8988T (cell line): ENCODE measurements around the gene ACTMAP.
A peak's percentile ranks its signal among the peaks of the same experiment; 100 is the strongest.
"Not testable (repeated sequence)": the region's sequence is repeated elsewhere in the genome, so short reads cannot be mapped to it uniquely, and the experiment has no call there.

Experiments used
- DNase-seq: peaks from one replicate; pipeline ENCODE4 v3.0.0; 2011

ACTMAP gene

DNA sequence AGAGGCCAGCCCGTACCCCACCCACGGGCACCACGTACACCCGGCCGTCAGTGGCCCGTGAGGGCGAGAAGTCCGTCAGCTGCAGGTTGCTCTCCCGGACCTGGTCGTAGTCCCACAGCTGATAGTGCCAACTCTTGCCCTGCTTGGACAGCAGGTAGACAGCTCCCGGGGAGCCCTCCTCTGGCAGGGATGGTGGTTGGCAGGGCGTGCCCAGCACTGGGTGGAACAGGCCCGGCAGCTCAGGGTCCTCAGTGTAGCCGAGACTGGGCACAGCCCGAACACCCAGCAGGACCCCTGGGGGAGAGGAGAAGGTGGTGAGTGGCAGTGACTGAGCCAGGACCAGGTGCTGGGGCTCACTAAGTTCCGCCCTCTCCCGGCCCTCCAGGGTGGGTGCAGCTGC, 7.8 kb downstream of the ACTMAP start:
- no peak for DNase-seq

- DNase-seq = no peak
Observed at GRCh38 chr19:40741527-40742390, 8.5 kb downstream of the ACTMAP start.

GRCh38 chr19:40740747-40741146, 9.5 kb downstream of the ACTMAP start:
- DNase-seq = no peak

DNA sequence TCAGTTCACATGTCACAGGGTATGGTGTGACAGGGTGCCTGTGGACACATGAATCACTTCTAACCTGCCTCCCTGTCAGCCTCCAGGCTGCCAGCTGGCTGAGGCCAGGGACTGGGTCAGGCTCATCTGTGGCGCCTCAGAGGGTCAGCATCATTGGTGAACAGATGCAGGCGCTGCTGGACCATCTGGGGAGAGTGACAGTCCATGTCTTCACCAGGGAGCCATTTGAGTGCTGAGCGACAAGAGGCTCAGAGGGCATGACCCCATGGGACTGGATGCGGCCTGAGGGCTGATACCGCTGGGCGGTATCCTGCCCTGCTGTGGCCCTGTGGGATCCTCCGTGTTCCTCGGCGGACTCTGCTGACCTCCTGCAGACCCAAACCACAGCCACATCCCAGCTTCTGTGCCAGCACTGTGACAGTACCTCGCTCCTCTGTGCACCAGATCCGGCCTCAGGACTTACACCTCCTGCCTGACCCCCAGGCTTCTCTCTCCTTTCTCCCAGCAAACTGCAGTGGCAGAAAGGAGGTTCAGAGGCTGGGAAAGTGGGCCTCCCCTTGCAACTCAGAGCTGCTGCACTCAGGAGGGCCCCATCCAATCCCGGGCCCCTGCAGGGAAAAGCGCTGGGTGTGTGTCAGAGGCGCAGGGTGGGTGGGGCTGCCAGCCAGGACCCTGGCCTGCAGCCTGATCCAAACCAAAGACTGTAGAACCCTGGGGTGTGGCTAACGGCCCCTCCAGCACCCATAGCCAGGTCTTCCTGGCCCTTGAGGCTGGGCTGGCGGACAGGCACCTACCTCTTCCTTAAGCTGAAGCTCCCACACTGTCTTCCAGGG, 10.2 kb downstream of the ACTMAP start:
- DNase-seq = no peak

- no peak for DNase-seq
Observed at GRCh38 chr19:40739030-40739839, 11.0 kb downstream of the ACTMAP start.

DNA sequence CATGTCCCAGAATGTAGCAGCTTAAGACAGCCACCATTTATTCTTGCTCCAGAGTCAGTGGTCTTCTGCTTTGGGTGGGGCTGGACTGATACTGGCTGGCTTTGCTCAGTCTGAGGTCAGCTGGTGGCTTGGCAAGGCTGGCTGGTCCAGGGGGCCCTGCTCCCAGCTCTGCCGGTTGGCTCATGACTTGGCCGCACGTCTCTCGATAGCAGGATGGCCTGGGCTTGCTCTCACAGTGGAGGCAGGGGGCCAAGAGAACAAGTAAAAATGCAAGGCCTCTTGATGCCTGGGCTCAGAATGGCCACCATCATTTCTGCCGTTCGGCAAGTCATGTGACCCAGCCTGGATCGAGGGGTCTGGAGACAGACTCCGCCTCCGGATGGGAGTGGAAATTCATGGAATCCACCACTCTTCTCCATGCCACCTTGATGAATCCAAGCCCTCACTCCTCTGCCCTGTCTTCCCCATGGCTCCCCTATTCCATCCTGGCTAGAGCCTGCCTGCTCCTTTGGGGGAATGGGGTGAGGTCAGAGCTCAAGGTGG, 13.1 kb downstream of the ACTMAP start:
- no peak for DNase-seq

GRCh38 chr19:40736661-40737060, 13.6 kb downstream of the ACTMAP start:
- no peak for DNase-seq

GRCh38 chr19:40735013-40735771, 15.1 kb downstream of the ACTMAP start:
- DNase-seq = no peak

- no peak for DNase-seq
Observed at GRCh38 chr19:40733149-40733548, 17.1 kb downstream of the ACTMAP start.

DNA sequence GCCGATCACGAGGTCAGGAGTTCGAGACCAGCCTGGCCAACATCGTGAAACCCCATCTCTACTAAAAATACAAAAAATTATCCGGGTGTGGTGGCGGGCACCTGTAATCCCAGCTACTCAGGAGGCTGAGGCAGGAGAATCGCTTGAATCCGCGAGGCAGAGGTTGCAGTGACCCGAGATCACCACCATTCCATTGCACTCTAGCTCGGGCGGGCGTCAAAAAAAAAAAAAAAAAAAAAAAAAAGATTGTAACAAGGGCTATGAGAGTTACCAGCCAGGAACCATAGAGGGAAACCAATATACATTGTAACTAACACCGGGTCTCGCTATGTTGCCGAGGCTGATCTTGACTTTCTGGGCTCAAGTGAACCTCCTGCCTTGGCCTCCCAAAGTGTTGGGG, 18.0 kb downstream of the ACTMAP start:
- not testable (repeated sequence) for DNase-seq

- DNase-seq = not testable (repeated sequence)
Observed at GRCh38 chr19:40730065-40730464, 20.2 kb downstream of the ACTMAP start.

- DNase-seq = no peak
Observed at GRCh38 chr19:40726279-40726678, 24.0 kb downstream of the ACTMAP start.

DNA sequence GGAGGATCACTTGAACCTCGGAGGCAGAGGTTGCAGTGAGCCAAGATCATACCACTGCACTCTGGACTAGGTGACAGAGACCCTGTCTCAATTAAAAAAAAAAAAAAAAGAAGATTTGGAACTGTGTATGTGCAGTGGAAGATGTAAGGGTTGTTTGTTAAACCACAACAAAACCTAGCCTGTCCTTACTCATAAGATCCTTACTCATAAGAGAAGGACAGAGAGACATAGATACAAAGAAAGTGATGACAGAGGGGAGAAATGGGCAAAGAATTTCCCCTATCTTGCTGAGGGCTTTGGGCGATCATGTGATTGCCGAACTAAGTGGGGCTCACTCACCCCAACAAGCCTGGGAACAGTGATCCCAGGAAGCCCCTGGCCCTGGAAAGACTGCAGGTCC, 25.4 kb downstream of the ACTMAP start:
- DNase-seq = no peak

GRCh38 chr19:40724315-40724714, 26.0 kb downstream of the ACTMAP start:
- no peak for DNase-seq

DNA sequence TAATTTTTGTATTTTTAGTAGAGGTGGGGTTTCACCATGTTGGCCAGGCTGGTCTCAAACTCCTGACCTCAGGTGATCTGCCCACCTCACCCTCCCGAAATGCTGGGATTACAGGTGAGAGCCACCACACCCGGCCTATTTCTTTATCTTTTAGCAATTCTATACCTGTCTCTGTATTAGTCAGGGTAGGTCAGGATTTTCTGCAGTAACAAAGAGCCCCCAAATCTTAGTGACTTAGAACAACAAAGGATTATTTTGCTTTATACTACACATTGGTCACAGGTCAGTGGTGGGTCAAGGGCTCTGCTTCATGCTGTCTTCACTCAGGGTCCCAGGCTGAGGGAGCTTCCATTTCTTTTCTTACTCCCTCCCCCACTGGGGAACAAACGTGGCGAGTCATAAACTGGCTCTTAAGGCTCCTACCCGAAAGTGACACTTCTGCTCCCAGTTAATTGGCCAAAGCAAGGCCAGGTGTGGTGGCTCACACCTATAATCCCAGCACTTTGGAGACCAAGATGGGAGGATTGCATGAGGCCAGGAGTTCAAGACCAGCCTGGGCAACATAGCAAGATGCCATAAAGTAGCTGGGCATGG, 26.5 kb downstream of the ACTMAP start:
- DNase-seq = no peak

GRCh38 chr19:40721936-40722661, 28.2 kb downstream of the ACTMAP start:
- DNase-seq = no peak

- DNase-seq = no peak
Observed at GRCh38 chr19:40721140-40721486, 29.2 kb downstream of the ACTMAP start.

GRCh38 chr19:40719414-40719894, 30.8 kb downstream of the ACTMAP start:
- no peak for DNase-seq

DNA sequence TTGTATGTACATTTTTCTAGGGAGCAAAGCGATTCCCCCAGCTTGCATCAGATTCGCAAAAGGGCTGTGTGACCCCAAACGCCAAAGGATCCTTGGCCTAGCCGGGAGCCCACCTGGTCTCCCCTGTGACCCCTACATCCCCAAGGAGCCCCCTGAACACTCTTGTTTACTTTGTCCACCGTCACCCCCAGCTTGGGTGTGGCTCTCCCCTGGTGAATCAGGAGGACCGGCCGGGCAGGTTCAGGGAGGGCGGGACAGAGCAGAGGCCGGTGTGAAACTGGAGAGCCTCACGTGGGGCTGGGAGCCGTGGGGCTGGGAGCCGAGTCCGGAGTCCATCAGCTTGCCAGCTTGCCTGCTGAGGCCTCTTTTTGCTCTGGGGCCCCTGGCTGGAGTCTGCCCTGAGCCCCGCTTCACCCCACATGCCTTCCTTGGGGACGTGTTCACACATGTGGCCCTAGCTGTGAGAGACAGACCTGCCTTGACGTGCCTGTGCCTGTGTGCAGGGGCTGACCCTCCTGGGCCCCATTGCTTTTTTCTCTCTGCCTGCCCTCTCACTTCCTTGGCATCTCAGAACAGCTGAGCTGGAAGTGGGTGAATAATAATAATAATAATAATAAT, 31.4 kb downstream of the ACTMAP start:
- peak; percentile 55 for DNase-seq
